GM19397 (cell line): ENCODE measurements around the gene ASB7.

Experiments used
- ATAC-seq: cut with Tn5 transposase; IDR thresholded peaks from one replicate; pipeline ENCODE4 v1.9.1; 2021; ENCODE audit warnings: mild to moderate bottlenecking, moderate library complexity; ENCODE audit not compliant: unreplicated experiment

Gene ASB7

GRCh38 chr15:100683434-100683833, 81.0 kb downstream of the ASB7 start:
- ATAC-seq = no peak

- ATAC-seq = no peak
Measured at GRCh38 chr15:100684591-100684990, 82.2 kb downstream of the ASB7 start.

- no peak for ATAC-seq
Measured at GRCh38 chr15:100686021-100686724, 83.8 kb downstream of the ASB7 start.

DNA sequence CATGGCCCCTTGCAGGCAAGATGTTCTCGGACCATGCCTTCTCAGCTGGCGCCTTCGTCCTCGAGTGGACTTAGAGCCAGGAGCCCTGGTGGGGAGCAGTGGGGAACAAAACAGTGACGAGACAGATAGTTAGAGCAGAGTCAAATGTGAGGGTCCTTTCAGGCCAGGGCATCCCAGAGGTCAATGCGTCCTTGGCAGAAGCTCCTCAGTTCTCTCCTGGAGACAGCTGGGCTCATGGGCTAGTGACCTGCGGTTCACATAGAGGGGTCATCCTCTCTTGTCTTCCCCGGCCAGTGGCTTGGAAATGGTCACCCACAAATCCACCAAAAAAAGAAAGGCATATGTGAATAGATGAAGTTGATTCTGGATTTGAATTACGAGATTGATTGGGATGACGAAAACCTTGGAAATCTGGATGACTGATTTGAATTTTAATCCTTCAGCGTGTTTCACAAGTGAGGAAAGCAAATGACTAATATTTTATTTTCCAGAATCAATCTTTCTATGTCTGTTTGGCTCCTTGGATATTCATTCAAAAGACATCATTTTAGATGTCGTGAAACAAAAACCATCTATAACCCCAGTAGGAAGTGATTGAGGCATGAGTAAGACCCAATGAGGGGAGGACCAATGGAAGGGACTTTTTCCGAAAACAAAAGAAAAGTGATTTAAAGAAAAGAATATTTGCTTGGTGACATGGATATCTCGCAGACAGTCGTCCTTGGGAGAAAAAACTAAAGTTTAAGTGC, 84.5 kb downstream of the ASB7 start:
- ATAC-seq = no peak

DNA sequence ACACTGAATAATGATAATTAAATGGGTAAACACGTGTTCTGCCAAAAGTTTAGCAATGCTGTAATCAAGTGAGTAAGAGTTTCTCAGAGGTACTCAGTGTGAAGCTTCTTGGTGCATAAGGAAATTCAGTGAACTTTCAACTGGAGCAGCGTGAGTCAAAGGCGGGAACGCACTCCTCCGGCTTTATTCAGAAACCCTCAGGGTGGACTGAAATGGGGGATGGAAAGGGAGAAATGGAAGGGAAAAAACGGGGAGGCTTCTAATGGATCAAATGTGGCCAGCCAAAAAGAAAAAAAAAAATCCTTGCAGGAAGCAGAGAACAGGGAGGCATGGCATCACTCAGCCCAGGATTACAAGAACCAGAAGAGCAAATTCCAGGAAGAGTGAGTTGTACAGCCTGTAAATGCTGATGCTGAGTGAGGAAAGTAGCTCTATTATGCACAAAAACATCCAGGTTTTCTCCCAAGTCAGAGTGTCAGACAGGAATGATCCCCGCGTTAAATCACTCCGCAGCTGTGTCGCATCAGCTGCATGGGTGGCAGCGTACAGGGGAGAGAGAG, 85.3 kb downstream of the ASB7 start:
- ATAC-seq = no peak

- no peak for ATAC-seq
Measured at GRCh38 chr15:100688549-100689120, 86.2 kb downstream of the ASB7 start.

GRCh38 chr15:100689131-100689899, 86.9 kb downstream of the ASB7 start:
- ATAC-seq = no peak

- no peak for ATAC-seq
Measured at GRCh38 chr15:100690032-100690794, 87.8 kb downstream of the ASB7 start.

GRCh38 chr15:100690795-100691158, 88.4 kb downstream of the ASB7 start:
- ATAC-seq = no peak

GRCh38 chr15:100691321-100691720, 88.9 kb downstream of the ASB7 start:
- no peak for ATAC-seq

- ATAC-seq = no peak
Measured at GRCh38 chr15:100692246-100692645, 89.9 kb downstream of the ASB7 start.

GRCh38 chr15:100692671-100693070, 90.3 kb downstream of the ASB7 start:
- ATAC-seq = no peak

DNA sequence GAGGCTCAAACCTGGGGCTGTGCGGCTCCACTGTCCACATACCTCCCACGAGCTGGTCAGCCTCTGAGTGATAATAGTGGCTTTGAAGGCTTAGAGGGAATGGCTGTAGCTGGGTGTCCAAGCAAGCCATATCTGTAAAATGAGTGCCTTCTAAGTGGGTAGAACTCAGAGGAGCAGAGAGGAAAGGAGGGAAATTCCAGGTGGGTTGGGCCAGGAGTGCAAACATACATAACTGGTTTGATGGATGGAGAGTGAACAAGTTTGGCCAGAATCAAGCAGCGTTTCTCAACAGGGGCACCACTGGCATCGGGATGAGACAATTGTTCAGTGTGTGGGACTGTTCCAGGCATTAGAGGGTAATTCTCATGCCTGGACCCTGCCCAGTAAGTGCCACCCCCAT, 91.1 kb downstream of the ASB7 start:
- ATAC-seq = no peak

- no peak for ATAC-seq
Measured at GRCh38 chr15:100694381-100695021, 92.1 kb downstream of the ASB7 start.

- no peak for ATAC-seq
Measured at GRCh38 chr15:100695048-100695447, 92.7 kb downstream of the ASB7 start.

DNA sequence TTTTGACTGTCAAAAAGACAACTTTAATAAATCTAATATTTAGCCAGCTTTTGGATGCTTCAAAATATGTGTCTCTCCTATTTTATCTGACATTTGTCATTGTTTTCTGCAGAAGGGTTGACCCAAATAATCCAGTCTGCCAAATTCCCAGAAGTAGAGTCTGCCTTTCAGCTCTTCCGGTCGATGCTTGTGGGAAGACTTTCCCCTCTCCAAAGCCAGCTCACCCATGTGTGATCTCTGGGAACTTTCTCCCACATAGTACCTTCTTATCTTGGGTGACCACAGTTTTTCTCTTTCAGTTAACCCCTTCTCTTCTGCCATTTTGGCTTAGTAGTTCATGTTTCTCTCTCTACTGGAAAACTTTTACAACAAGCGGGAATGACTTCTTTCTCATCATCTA, 94.1 kb downstream of the ASB7 start:
- ATAC-seq = no peak
